Hindlimb muscle (tissue), 1 donor: Measurements from ENCODE around the gene GRIP1. TPM values are rescaled to one million over a fixed set of nuclear protein-coding genes. Genes with fewer than 3 reads are reported as not detected.

ENCODE experiments used
- DNase-seq: peaks from one replicate; pipeline ENCODE4 v3.0.0-alpha.2; 2013
- polyA plus RNA-seq: library from polyadenylated mRNA; unstranded; fragments of 120-200 nt; gene quantifications from one replicate; pipeline ENCODE4 v1.2.1, GENCODE V29; 2013; ENCODE audit not compliant: insufficient read length

The GRIP1 gene
- polyA plus RNA-seq, 1 donor: 0.89 TPM

- peak; percentile 70 for DNase-seq
Observed at GRCh38 chr12:66693901-66694513, 15.1 kb upstream of the GRIP1 start.

- DNase-seq: no peak
Observed at GRCh38 chr12:66692986-66693385, 14.1 kb upstream of the GRIP1 start.

GRCh38 chr12:66692170-66692569, 13.3 kb upstream of the GRIP1 start:
- DNase-seq: no peak

- no peak for DNase-seq
Observed at GRCh38 chr12:66688846-66689439, 10.1 kb upstream of the GRIP1 start.

- no peak for DNase-seq
Observed at GRCh38 chr12:66684222-66684621, 5.3 kb upstream of the GRIP1 start.

DNA sequence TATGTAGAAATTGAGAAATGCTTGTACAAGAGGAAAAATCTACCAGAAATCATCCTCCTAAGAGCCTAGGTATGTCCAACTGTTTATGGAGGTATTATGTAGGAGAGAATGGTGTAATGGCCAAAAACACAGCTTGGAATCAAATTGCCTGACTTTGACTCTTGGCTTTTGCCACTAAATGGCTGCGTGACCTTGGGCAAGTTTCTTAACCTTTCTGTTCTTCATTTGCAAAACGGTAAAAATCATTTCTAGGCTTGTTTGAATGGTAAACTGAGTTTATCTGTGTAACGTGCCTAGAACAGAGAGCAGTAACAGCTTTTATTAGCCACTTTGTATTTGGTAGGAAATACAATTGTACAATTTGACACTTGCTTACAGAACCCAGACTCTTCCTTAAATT, 4.9 kb upstream of the GRIP1 start:
- DNase-seq: no peak

- DNase-seq: no peak
Observed at GRCh38 chr12:66683073-66683472, 4.2 kb upstream of the GRIP1 start.

DNA sequence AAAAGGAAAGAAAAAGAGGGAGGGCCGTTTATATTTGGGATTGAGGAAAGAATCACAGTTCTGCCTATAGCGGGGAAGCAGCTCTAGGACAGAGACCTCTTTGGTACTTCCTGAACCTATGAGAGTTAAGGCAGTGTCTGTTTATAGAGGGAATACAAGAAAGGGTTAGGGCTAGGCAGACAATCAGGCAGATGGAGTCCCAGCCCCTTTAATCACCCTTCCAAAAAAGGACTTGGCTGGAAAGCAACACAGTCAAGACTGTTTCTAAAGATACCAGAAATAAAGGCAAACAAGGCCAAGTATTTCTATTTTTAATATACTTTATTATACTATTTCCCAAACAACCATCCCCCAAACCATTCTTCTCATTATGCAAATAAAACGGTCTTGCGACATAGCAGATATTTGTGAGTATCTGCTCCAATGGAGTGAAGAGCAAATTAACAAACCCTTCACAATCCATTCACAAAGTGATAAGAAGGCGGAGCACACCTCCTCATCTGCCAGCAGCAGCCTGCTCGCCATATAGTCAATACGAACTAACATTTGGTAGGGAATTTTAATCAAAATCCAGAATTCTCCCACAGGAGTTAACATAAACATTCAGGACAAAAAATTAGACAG, 697 bp upstream of the GRIP1 start:
- DNase-seq: peak; percentile 38

- DNase-seq: no peak
Observed at GRCh38 chr12:66676241-66676640, 2.6 kb downstream of the GRIP1 start.

GRCh38 chr12:66674495-66675122, 4.3 kb downstream of the GRIP1 start:
- no peak for DNase-seq

DNA sequence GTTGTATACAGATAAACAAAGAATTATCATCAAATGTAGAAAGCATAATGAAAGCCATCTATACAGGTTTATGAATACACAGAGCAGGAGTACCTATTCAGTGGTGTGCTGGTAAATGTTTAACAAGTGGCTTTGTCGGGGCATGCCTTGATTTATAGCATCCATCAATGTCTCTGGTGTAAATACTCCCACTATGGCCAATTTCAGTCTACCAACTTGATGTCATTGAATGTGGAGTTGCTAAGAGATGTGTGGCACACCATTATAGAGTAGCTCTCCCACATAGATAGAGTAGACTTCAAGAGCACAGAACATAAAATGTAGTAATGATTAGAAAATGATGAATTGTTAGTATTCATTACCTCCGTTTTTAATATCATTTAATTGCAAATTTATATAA, 9.3 kb downstream of the GRIP1 start:
- no peak for DNase-seq

DNA sequence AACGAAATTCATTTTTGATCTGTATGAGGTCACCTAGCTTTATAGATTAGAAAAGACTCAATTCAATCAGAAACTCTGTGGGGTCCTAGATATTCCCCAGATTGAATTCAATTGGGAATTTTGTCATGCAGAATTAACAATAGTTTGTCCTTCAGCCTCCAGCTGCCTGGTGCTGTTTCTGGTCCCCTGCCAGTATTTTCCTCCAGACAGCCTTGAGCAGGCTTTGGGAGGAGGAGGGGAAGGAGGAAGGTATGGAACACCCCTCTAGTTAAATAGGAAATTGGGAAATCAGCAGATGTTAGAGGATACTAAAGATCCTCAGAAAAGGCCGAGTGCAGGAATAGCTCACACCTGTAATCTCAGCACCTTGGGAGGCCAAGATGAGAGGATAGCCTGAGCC, 10.6 kb downstream of the GRIP1 start:
- no peak for DNase-seq

DNA sequence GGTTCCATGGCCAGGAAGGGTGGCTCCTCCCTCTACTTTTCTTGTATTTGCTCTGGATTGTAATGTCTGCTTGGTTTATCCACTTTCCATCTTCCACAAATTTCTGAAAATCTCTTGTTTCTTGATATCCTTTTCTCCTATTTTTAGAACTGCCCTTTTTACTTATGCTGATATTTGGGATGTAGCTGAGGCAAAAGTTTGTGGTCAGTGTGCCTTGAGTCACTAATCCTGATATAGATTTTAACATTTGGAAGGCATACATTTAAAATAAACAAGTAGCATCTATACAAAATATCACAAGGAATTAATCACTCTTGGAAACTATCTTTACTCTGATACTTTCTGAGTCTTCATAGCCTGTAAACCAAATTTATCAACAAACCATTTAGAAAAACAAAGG, 11.0 kb downstream of the GRIP1 start:
- DNase-seq: no peak

DNA sequence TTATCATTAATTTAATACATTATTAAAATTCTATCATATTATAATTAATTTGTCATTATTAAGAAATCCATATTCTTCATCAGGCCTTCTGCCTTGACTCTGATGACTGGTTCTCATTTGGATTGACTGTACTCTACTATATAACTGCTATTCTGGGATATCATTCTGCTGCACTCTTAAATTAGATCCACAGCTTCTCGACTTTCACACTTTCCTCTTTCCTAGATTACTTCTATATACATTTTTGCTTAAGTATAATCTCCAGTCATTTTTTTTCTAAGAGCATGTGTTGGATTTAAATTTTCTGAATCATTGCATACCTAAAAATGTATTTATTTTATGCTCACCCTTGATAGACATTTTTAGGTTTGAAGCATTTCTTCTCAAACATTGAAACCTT, 12.4 kb downstream of the GRIP1 start:
- DNase-seq: no peak

DNA sequence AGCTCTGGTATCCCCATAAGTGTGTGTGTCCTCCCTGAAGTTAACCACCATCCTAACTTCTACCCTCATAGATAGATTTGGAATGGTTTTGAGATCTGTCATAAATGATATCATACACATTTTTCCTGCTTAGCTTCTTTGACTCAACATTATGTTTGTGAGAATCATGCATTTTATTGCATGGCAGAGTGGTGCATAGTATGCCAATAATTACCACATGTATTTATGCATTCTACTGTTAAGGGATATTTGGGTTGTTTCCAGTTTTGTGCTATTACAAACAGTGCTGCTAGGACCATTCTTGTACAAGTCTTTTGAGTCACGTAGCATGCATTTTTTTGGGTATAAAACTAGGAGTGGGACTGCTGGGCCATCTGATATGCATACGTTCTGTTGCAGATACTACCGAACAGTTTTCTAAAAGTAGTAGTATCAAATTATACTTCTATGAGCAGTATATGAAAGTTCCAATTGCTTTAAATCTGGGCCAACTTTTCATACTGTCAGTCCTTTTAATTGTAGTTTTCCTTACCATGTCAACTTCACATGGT, 13.4 kb downstream of the GRIP1 start:
- no peak for DNase-seq

GRCh38 chr12:66664076-66664475, 14.8 kb downstream of the GRIP1 start:
- no peak for DNase-seq

- no peak for DNase-seq
Observed at GRCh38 chr12:66663611-66664010, 15.3 kb downstream of the GRIP1 start.

- no peak for DNase-seq
Observed at GRCh38 chr12:66662729-66663128, 16.1 kb downstream of the GRIP1 start.

DNA sequence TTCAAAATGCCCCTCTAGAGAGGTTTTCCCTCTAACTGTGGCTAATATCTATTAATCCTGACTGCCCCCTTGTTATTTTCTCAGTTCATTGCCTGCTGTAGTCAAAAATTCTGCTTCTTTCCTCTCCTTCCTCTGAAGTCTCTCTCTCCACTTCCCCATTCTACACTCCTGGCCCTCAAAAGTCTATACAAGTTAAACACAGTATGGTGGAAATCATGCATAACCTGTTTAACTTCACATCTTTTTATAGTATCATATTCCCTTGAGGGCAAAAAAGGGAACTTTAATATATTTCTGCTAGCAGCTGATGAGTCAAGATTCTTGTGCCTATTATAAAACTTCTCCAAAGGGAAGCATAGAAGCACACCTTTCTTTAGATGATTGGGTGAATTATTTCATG, 16.7 kb downstream of the GRIP1 start:
- no peak for DNase-seq

DNA sequence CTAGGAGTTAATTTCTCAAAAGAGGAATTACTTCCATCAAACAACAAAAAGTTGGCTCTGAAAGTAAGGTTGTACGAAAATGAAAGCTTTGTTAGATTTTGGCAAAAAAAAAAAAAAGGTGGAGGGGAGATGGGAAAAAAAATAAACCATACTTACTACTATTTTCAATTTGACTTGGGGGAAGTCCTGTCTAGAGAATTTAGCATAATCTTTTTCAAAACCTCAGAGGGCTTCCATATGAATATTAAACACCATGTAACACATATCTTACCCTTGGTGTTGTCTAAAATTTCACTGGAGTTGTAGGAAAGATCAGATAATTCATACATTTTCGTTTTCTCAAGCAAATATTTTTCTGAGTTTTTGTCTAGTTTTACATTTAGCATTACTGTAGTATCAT, 17.5 kb downstream of the GRIP1 start:
- DNase-seq: no peak

- no peak for DNase-seq
Observed at GRCh38 chr12:66653796-66654195, 25.1 kb downstream of the GRIP1 start.

DNA sequence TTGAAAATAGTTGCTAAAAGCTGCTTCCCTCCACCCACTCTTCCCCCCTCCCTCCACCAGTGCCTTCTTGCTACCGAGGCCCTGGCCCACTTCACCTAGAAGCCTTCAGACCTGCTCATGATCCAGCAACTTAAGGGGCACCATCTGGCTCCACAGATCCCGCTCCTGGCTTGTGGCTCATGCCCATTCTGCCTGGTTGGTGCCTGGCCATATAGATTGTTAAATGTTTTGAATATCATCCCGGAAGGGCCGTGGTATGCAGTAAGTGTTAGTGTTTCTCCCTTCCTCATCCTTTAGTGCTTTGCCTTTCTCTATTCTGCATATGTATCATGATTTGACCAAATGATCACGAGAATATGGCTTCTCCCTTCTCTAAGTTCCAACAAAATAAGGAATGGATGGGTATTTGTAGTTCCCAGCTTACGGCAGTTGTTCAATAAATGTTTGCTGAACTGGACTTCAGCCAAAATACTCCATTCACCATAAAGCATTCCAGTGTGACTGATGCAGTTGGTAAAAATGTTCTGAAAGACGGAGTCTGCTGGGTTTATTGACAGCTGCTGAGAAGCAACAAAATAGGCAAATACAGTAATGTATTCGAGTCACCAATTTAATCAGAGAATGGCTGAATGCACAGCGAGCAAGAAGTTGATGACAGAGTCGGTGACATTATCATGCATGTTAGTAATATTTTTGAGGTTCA, 30.7 kb downstream of the GRIP1 start:
- DNase-seq: no peak
